Activated naive CD4-positive, alpha-beta T cell treated with anti-CD3 and anti-CD28 coated beads, Interleukin-2, amount 50 U/mL, for 24 hours (primary cell): ENCODE results near the gene ASPRV1.
A peak's percentile ranks its signal among the peaks of the same experiment; 100 is the strongest.
"Not testable (repeated sequence)": the region's sequence is repeated elsewhere in the genome, so short reads cannot be mapped to it uniquely, and the experiment has no call there.

Source experiments
- H3K27ac Mint-ChIP-seq: one replicate; pipeline ENCODE4 v1.8.0; 2021; ENCODE audit warnings: mild to moderate bottlenecking, mixed read lengths
- H3K27me3 Mint-ChIP-seq: one replicate; pipeline ENCODE4 v1.8.0; 2021; ENCODE audit warnings: mixed read lengths
- H3K36me3 Mint-ChIP-seq: one replicate; pipeline ENCODE4 v1.8.0; 2021; ENCODE audit warnings: mixed read lengths
- H3K4me1 Mint-ChIP-seq: one replicate; pipeline ENCODE4 v1.8.0; 2021; ENCODE audit warnings: mixed read lengths
- H3K4me3 Mint-ChIP-seq: one replicate; pipeline ENCODE4 v1.8.0; 2021; ENCODE audit warnings: mild to moderate bottlenecking, mixed read lengths
- H3K9me3 Mint-ChIP-seq: one replicate; pipeline ENCODE4 v1.8.0; 2021; ENCODE audit warnings: mixed read lengths

The ASPRV1 gene

GRCh38 chr2:69961496-69961895 is at the start of gene ASPRV1:
Gene ASPRV1, minus strand, starts transcription at chr2:69961631. Its CDS starts 195 bp downstream, at chr2:69961436.
- H3K27ac Mint-ChIP-seq = no peak within 1 kb of the TSS
- H3K4me1 Mint-ChIP-seq = peaks cover 5% of the 10 kb centered on the region
- H3K27me3 Mint-ChIP-seq = no peaks in the 10 kb centered on the region
- no peaks in the 10 kb centered on the region for H3K9me3 Mint-ChIP-seq
- no peaks in the 10 kb centered on the region for H3K36me3 Mint-ChIP-seq
- H3K4me3 Mint-ChIP-seq = no peak within 1 kb of the TSS

DNA sequence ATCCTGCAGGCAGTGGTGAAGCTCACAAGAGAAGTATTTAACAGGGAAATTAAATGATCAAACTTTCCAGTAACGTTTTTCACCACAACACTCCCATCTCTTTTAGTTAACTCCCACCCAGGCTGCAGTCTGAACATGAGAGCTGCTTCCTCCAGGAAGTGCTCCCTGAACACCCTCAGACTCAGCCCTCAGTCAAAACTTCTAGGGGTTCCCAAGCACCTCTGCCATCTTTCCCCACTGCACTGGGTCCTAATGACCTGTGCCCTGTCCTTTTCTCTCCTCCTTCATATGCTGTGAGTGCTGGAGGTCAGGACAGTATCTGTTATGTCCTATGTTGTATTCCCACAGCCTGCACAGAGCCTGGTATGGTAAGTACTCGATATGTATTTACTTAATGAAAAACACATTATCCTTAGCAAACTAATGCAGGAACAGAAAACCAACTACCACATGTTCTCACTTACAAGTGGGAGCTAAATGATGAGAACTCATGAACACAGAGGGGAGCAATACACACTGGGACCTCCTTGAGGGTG is 49.2 kb upstream of the ASPRV1 start:
- peaks cover 15% of the 10 kb centered on the region for H3K36me3 Mint-ChIP-seq
- no peaks in the 10 kb centered on the region for H3K9me3 Mint-ChIP-seq
- H3K4me3 Mint-ChIP-seq = no peak overlapping the region
- peaks cover 14% of the 10 kb centered on the region for H3K4me1 Mint-ChIP-seq
- H3K27me3 Mint-ChIP-seq = no peaks in the 10 kb centered on the region
- H3K27ac Mint-ChIP-seq = no peak overlapping the region

DNA sequence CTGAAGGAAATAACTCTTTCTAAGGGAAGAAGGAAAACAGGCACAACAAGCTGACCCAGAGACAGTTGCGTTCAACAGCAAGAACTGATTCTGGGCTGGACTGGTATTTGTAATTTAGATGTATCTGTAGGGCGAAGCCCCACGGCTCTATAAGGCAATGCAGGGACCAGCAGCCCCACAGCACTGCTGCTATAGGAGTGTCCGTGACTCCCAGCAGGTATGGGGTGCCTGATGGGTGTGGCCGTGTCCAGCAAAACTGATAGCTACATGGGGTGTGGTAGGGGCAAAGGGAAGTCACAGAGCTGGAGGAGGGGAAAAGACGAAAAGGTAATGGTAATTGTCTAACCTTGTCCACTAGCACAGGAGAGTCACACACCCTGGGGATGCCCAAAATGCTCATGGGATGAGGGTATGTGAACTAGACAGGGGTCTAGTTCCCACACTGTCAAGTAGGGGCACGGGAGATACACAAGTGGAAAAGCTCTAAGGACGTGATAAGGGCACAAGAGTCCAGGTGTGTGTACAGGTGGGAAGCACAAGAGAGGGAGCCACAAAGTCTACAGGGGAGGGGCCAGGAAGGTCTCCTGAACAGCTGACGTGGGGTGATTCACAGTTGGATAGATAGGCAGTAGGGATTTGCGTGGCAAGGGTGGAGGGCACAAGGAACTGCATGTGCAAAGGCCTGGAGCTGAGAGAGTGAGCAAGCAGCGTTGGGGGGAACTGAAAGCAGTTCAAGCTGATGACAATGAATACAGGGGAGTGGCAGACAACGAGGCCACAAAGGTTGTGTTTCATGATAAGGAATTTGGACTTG is 48.5 kb upstream of the ASPRV1 start:
- H3K4me3 Mint-ChIP-seq = no peak overlapping the region

DNA sequence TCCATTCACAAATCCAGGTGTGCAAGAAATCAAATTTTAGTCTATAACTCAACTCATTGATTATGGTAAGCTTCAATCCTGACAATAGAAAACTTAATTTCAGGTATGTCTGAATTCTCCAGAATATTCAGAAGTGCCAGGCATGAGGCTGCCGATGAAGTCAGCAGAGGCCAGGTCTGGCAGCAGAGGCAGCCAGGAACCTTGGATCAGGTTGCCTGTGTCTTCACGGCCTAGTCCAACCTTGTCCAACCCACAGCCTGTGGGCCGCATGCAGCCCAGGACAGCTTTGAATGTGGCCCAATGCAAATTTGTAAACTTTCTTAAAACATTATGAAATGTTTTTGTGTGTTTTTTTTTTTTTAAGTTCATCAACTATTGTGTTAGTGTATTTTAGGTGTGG is 46.9 kb upstream of the ASPRV1 start:
- Mint-ChIP-seq H3K27me3 (no peaks in the 10 kb centered on the region), H3K9me3 (no peaks in the 10 kb centered on the region), H3K27ac (no peak overlapping the region), H3K4me3 (no peak overlapping the region), H3K4me1 (peaks cover 12% of the 10 kb centered on the region), H3K36me3 (peaks cover 10% of the 10 kb centered on the region)

More for the DNA sequence above, 48.5 kb upstream of the ASPRV1 start:
- Mint-ChIP-seq H3K9me3 (no peaks in the 10 kb centered on the region), H3K36me3 (peaks cover 11% of the 10 kb centered on the region), H3K27me3 (no peaks in the 10 kb centered on the region), H3K4me1 (peaks cover 11% of the 10 kb centered on the region), H3K27ac (no peak overlapping the region)

GRCh38 chr2:70007151-70007550 is 45.7 kb upstream of the ASPRV1 start:
- Mint-ChIP-seq H3K36me3 (peaks cover 7% of the 10 kb centered on the region), H3K4me3 (no peak overlapping the region), H3K4me1 (peaks cover 17% of the 10 kb centered on the region), H3K9me3 (no peaks in the 10 kb centered on the region), H3K27me3 (no peaks in the 10 kb centered on the region), H3K27ac (no peak overlapping the region)

GRCh38 chr2:70006447-70006784 is 45.0 kb upstream of the ASPRV1 start:
- Mint-ChIP-seq H3K4me1 (peaks cover 16% of the 10 kb centered on the region), H3K9me3 (no peaks in the 10 kb centered on the region), H3K27ac (no peak overlapping the region), H3K36me3 (peaks cover 4% of the 10 kb centered on the region), H3K4me3 (no peak overlapping the region), H3K27me3 (no peaks in the 10 kb centered on the region)

GRCh38 chr2:70005752-70006446 is 44.5 kb upstream of the ASPRV1 start:
- no peaks in the 10 kb centered on the region for H3K9me3 Mint-ChIP-seq
- no peak overlapping the region for H3K27ac Mint-ChIP-seq
- no peak overlapping the region for H3K4me3 Mint-ChIP-seq

GRCh38 chr2:70005216-70005615 is 43.8 kb upstream of the ASPRV1 start:
- H3K27me3 Mint-ChIP-seq = no peaks in the 10 kb centered on the region
- peaks cover 13% of the 10 kb centered on the region for H3K4me1 Mint-ChIP-seq
- no peak overlapping the region for H3K27ac Mint-ChIP-seq
- no peaks in the 10 kb centered on the region for H3K9me3 Mint-ChIP-seq
- no peak overlapping the region for H3K4me3 Mint-ChIP-seq
- no peaks in the 10 kb centered on the region for H3K36me3 Mint-ChIP-seq

More at GRCh38 chr2:70005752-70006446, 44.5 kb upstream of the ASPRV1 start:
- Mint-ChIP-seq H3K36me3 (no peaks in the 10 kb centered on the region), H3K27me3 (no peaks in the 10 kb centered on the region), H3K4me1 (peaks cover 13% of the 10 kb centered on the region)

GRCh38 chr2:70003093-70003830 is 41.8 kb upstream of the ASPRV1 start:
- Mint-ChIP-seq H3K4me1 (peaks cover 13% of the 10 kb centered on the region), H3K27me3 (no peaks in the 10 kb centered on the region), H3K4me3 (no peak overlapping the region), H3K27ac (no peak overlapping the region), H3K36me3 (no peaks in the 10 kb centered on the region), H3K9me3 (no peaks in the 10 kb centered on the region)

DNA sequence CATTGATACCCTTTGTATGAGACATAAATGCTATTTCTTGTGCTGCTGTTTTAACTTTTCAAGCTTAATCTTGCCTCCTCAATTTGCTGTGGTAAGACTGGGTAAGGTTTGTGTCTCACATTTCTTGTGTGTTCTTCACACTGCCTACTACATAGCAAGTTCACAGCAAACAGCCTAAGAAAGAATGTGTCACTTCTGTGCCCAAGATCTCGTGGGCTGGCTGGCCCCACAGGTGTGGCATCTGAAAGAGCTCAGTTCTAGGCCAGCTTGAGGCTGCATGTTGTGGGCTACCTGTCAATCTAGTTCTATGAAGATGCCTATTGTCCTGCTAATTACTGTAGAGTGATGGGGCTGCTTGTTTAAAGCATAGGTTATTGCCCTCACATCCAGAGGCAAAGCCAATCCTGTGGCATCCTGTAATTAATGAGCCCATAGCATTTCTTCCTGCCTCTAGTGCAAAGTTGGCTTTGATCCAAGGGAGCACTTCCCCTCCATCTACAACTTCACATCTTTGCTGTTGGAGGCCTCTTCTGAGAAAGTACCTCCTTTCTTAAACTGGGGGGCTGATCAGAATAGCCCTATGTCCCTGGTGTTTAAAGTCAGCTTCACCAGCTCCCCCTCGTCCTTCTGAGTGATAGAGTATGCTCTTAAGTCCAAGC is 40.9 kb upstream of the ASPRV1 start:
- peak overlapping the region; percentile 59 for H3K27ac Mint-ChIP-seq

DNA sequence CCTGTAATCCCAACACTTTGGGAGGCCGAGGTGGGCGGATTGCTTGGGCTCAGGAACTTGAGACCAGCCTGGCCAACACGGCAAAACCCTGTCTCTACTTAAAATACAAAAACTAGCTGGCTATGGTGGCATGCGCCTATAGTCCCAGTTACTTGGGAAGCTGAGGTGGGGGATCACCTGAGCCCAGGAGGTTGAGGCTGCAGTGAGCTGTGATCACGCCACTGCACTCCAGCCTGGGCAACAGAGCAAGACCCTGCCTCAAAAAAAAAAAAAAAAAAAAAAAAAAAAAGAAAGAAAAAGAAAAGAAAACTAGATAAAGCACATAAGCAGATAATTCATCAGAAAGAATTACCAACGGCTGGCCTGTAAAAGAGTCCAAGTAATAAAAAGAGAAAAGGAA is 39.1 kb upstream of the ASPRV1 start:
- H3K27ac Mint-ChIP-seq, H3K27me3 Mint-ChIP-seq, H3K4me3 Mint-ChIP-seq, H3K9me3 Mint-ChIP-seq, H3K36me3 Mint-ChIP-seq: not testable (repeated sequence)
- peaks cover 13% of the 10 kb centered on the region for H3K4me1 Mint-ChIP-seq

More for the DNA sequence above, 40.9 kb upstream of the ASPRV1 start:
- H3K9me3 Mint-ChIP-seq = no peaks in the 10 kb centered on the region
- no peaks in the 10 kb centered on the region for H3K36me3 Mint-ChIP-seq
- peaks cover 13% of the 10 kb centered on the region for H3K4me1 Mint-ChIP-seq
- H3K27me3 Mint-ChIP-seq = no peaks in the 10 kb centered on the region
- H3K4me3 Mint-ChIP-seq = no peak overlapping the region

DNA sequence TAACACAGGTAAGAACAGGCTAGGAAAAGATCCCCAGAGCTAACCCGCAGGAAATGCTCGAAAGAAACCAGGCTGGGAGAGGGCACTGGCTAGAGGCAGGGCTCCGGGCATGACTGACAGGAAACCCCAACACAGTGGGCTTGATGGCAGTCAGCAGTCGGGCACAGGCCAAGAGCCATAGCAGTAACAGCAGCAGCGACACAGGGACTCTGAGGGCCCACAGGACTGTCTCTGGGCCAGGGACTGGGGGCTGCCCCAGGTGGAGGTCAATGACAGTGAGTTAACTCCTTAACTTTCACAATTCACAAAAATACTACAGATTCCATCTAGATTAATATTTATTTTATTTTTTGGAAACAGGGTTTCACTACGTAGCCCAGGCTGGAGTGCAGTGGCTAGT is 37.3 kb upstream of the ASPRV1 start:
- Mint-ChIP-seq H3K27ac (no peak overlapping the region), H3K4me3 (no peak overlapping the region), H3K27me3 (no peaks in the 10 kb centered on the region), H3K9me3 (no peaks in the 10 kb centered on the region), H3K4me1 (peaks cover 10% of the 10 kb centered on the region), H3K36me3 (peaks cover 9% of the 10 kb centered on the region)

GRCh38 chr2:69997015-69997830 is 35.8 kb upstream of the ASPRV1 start:
- Mint-ChIP-seq H3K4me1 (peaks cover 2% of the 10 kb centered on the region), H3K27me3 (no peaks in the 10 kb centered on the region)

DNA sequence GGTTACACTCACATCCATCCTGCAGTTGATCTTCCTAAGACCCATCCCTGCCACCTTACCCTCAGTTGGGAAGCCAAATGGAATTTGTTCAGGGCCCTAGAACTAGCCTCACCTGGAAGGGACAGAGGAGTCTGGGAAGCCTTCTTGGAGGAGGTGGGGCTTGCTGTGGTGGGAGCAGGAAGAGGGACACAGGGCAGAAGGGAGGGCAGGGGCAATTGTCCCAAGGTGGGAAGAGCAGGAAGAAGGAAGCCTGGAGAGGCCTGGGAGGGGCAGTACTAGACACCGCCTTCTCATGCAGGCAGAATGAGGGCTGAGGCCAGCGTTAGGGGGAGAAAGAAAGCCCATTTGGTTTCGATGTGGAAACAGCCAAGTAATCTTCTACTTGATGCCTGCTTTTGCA is 34.1 kb upstream of the ASPRV1 start:
- H3K36me3 Mint-ChIP-seq = peaks cover 12% of the 10 kb centered on the region
- no peak overlapping the region for H3K4me3 Mint-ChIP-seq
- H3K4me1 Mint-ChIP-seq = no peaks in the 10 kb centered on the region
- no peak overlapping the region for H3K27ac Mint-ChIP-seq
- H3K9me3 Mint-ChIP-seq = no peaks in the 10 kb centered on the region
- H3K27me3 Mint-ChIP-seq = no peaks in the 10 kb centered on the region

More at GRCh38 chr2:69997015-69997830, 35.8 kb upstream of the ASPRV1 start:
- H3K27ac Mint-ChIP-seq = no peak overlapping the region
- H3K4me3 Mint-ChIP-seq = no peak overlapping the region
- no peaks in the 10 kb centered on the region for H3K9me3 Mint-ChIP-seq
- peaks cover 10% of the 10 kb centered on the region for H3K36me3 Mint-ChIP-seq
